COR-L47 (cell line): ENCODE data around the gene TAS1R3.

Experiments used
- DNase-seq: peaks from one replicate; lab custom pipeline; 2025; lab: John Stamatoyannopoulos, UW

The TAS1R3 gene

GRCh38 chr1:1371746-1372711 is 40.9 kb downstream of the TAS1R3 start:
- DNase-seq = peak; percentile 54

- no peak for DNase-seq
Measured at GRCh38 chr1:1373051-1373814, 42.2 kb downstream of the TAS1R3 start.

- no peak for DNase-seq
Measured at GRCh38 chr1:1373815-1374588, 42.9 kb downstream of the TAS1R3 start.

GRCh38 chr1:1374589-1374928 is 43.5 kb downstream of the TAS1R3 start:
- DNase-seq = no peak

- peak; percentile 100 for DNase-seq
Measured at GRCh38 chr1:1374929-1375662, 44.0 kb downstream of the TAS1R3 start, which contains the start of gene AURKAIP1. Gene AURKAIP1 (minus strand): TSS chr1:1375207. CDS start chr1:1374756, 451 bp downstream.

GRCh38 chr1:1376551-1377226 is 45.6 kb downstream of the TAS1R3 start:
- no peak for DNase-seq

GRCh38 chr1:1377540-1378205 is 46.6 kb downstream of the TAS1R3 start:
- no peak for DNase-seq

GRCh38 chr1:1380860-1381259 is 49.8 kb downstream of the TAS1R3 start:
- DNase-seq = no peak

GRCh38 chr1:1381294-1381693 is 50.2 kb downstream of the TAS1R3 start:
- no peak for DNase-seq
